MM.1S (cell line): Measurements from ENCODE around the gene FAM20C.
"Not testable (repeated sequence)": the region's sequence is repeated elsewhere in the genome, so short reads cannot be mapped to it uniquely, and the experiment has no call there.

Source experiments
- DNase-seq: peaks from one replicate; pipeline ENCODE4 v3.0.0-alpha.2; 2015
- H2AFZ ChIP-seq: fragments of 300-600 bp; sonication (generic); 2 replicates; pipeline ENCODE4 v1.6.0; 2016; ENCODE audit warnings: antibody characterized with exemption, low read length
- H3F3A ChIP-seq: fragments of 300-600 bp; sonication (generic); 2 replicates; pipeline ENCODE4 v1.6.1; 2016; ENCODE audit warnings: mild to moderate bottlenecking, antibody characterized with exemption, low read length, moderate library complexity, mixed read lengths; ENCODE audit not compliant: insufficient read depth
- H3K27ac ChIP-seq: fragments of 300-600 bp; sonication (generic); 2 replicates; pipeline ENCODE4 v1.5.1; 2016; ENCODE audit warnings: mild to moderate bottlenecking, low read length
- H3K27me3 ChIP-seq: fragments of 300-600 bp; sonication (generic); replicated peaks from 2 replicates; pipeline ENCODE4 v1.6.0; 2016; ENCODE audit warnings: low read length; ENCODE audit not compliant: insufficient read depth
- H3K36me3 ChIP-seq: fragments of 300-600 bp; sonication (generic); replicated peaks from 2 replicates; pipeline ENCODE4 v1.6.1; 2016; ENCODE audit warnings: mild to moderate bottlenecking, low read length, mixed read lengths; ENCODE audit not compliant: insufficient read depth
- H3K4me1 ChIP-seq: fragments of 300-600 bp; sonication (generic); 2 replicates; pipeline ENCODE4 v1.6.1; 2016; ENCODE audit warnings: low read length, mixed read lengths
- H3K4me2 ChIP-seq: fragments of 300-600 bp; sonication (generic); 2 replicates; pipeline ENCODE4 v1.6.0; 2016; ENCODE audit warnings: low read depth, low read length
- H3K4me3 ChIP-seq: fragments of 300-600 bp; sonication (generic); 2 replicates; pipeline ENCODE4 v1.5.1; 2016; ENCODE audit warnings: low read length, mixed read lengths
- H3K79me2 ChIP-seq: fragments of 300-600 bp; sonication (generic); 2 replicates; pipeline ENCODE4 v1.6.1; 2016; ENCODE audit warnings: mixed run types, low read length, mixed read lengths
- H3K9ac ChIP-seq: fragments of 300-600 bp; sonication (generic); 2 replicates; pipeline ENCODE4 v1.6.1; 2016; ENCODE audit warnings: low read length, mixed read lengths
- H3K9me2 ChIP-seq: fragments of 300-600 bp; sonication (generic); replicated peaks from 2 replicates; pipeline ENCODE4 v1.6.1; 2016; ENCODE audit warnings: mild to moderate bottlenecking, low read length, mixed read lengths; ENCODE audit not compliant: insufficient read depth
- H3K9me3 ChIP-seq: fragments of 300-600 bp; sonication (generic); replicated peaks from 2 replicates; pipeline ENCODE4 v1.6.1; 2016; ENCODE audit warnings: mild to moderate bottlenecking, low read length, mixed read lengths; ENCODE audit not compliant: insufficient read depth
- H4K20me1 ChIP-seq: fragments of 300-600 bp; sonication (generic); 2 replicates; pipeline ENCODE4 v1.6.1; 2016; ENCODE audit warnings: mild to moderate bottlenecking, low read length, moderate library complexity, mixed read lengths; ENCODE audit not compliant: insufficient read depth
- CTCF ChIP-seq: fragments of 300-600 bp; sonication (generic); IDR thresholded peaks from 2 replicates; pipeline ENCODE4 v1.5.1; 2016; ENCODE audit warnings: antibody characterized with exemption, low read length, mixed read lengths
- EZH2 ChIP-seq: fragments of 300-600 bp; sonication (generic); optimal IDR thresholded peaks from 2 replicates; pipeline ENCODE3; 2017; ENCODE audit warnings: low read depth, mild to moderate bottlenecking, antibody characterized with exemption, low read length, mixed read lengths
- EZH2phosphoT487 ChIP-seq: fragments of 300-600 bp; sonication (generic); IDR thresholded peaks from 2 replicates; pipeline ENCODE4 v1.6.1; 2018; ENCODE audit warnings: antibody characterized with exemption, low read length

The FAM20C gene

DNA sequence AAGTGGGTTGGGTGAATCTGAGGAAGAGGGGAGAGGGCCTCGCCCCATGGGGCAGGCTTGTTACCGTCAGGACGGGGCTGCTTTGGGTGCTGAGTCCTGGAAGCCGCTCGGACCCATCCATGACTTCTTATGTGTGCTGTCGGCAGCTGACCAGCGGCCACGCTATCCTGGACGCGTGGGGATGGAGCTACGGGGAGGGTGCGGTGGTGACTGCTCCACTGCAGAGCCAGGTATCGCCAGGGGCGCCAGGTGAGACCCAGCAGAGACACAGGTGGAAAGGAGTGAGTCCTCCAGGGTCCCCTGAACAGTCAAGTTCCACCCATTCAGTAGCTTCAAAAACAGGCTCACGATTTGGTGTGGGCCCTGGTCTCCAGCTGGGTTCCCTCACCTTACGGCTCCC, 10.6 kb upstream of the FAM20C start:
- H3K4me1 ChIP-seq, result no peaks in the 10 kb centered on the region
- no peaks in the 10 kb centered on the region for H3F3A ChIP-seq
- no peaks in the 10 kb centered on the region for H3K79me2 ChIP-seq
- H3K36me3 ChIP-seq, result no peaks in the 10 kb centered on the region
- H3K27ac ChIP-seq, result no peak overlapping the region
- H3K9me3 ChIP-seq, result no peaks in the 10 kb centered on the region
- H4K20me1 ChIP-seq, result no peaks in the 10 kb centered on the region
- no peak overlapping the region for H3K4me2 ChIP-seq
- TF ChIP-seq EZH2 (no peak), EZH2phosphoT487 (no peak), CTCF (no peak)
- DNase-seq, result no peak
- no peaks in the 10 kb centered on the region for H3K9me2 ChIP-seq
- H2AFZ ChIP-seq, result no peak overlapping the region
- no peaks in the 10 kb centered on the region for H3K27me3 ChIP-seq
- no peak overlapping the region for H3K4me3 ChIP-seq
- no peak overlapping the region for H3K9ac ChIP-seq

GRCh38 chr7:182502-182901, 9.9 kb upstream of the FAM20C start:
- not testable (repeated sequence) for H3K4me1 ChIP-seq, H3K36me3 ChIP-seq, H3K9ac ChIP-seq, H3K9me3 ChIP-seq, H3K27ac ChIP-seq, H4K20me1 ChIP-seq, H3F3A ChIP-seq, H3K9me2 ChIP-seq, H3K4me2 ChIP-seq, H3K27me3 ChIP-seq, H3K79me2 ChIP-seq, H2AFZ ChIP-seq, DNase-seq, H3K4me3 ChIP-seq

GRCh38 chr7:183496-184292, 8.7 kb upstream of the FAM20C start:
- H3F3A ChIP-seq, result no peaks in the 10 kb centered on the region
- H3K4me3 ChIP-seq, result no peak overlapping the region
- no peaks in the 10 kb centered on the region for H4K20me1 ChIP-seq
- no peaks in the 10 kb centered on the region for H3K4me1 ChIP-seq
- H3K36me3 ChIP-seq, result no peaks in the 10 kb centered on the region
- no peak overlapping the region for H3K9ac ChIP-seq
- DNase-seq, result no peak
- H3K9me3 ChIP-seq, result no peaks in the 10 kb centered on the region
- no peaks in the 10 kb centered on the region for H3K79me2 ChIP-seq
- TF ChIP-seq EZH2, result no peak
- TF ChIP-seq EZH2phosphoT487, result no peak
- no peak overlapping the region for H2AFZ ChIP-seq
- no peaks in the 10 kb centered on the region for H3K9me2 ChIP-seq
- H3K27me3 ChIP-seq, result no peaks in the 10 kb centered on the region
- no peak overlapping the region for H3K4me2 ChIP-seq
- no peak overlapping the region for H3K27ac ChIP-seq

- H3K27ac ChIP-seq, result no peak overlapping the region
- no peak overlapping the region for H3K9ac ChIP-seq
- DNase-seq, result no peak
- H3K9me2 ChIP-seq, result no peaks in the 10 kb centered on the region
- no peak overlapping the region for H2AFZ ChIP-seq
- H3K27me3 ChIP-seq, result no peaks in the 10 kb centered on the region
- no peaks in the 10 kb centered on the region for H3K36me3 ChIP-seq
- no peak overlapping the region for H3K4me3 ChIP-seq
- no peaks in the 10 kb centered on the region for H3K79me2 ChIP-seq
- no peaks in the 10 kb centered on the region for H4K20me1 ChIP-seq
- no peaks in the 10 kb centered on the region for H3K9me3 ChIP-seq
- H3F3A ChIP-seq, result no peaks in the 10 kb centered on the region
- no peak overlapping the region for H3K4me2 ChIP-seq
- no peak for TF ChIP-seq EZH2
- no peak for TF ChIP-seq CTCF
- TF ChIP-seq EZH2phosphoT487, result no peak
- H3K4me1 ChIP-seq, result no peaks in the 10 kb centered on the region
Measured at GRCh38 chr7:184294-185264, 7.8 kb upstream of the FAM20C start.
